GM12874 (cell line): Measurements from ENCODE around the gene LIMA1.
A peak's percentile ranks its signal among the peaks of the same experiment; 100 is the strongest.

Experiments
- TF ChIP-seq, protein P1 (sequence below): IDR thresholded peaks from 2 replicates; pipeline ENCODE4 v1.5.1; 2011; ENCODE audit warnings: low read depth, mild to moderate bottlenecking, control low read depth, low read length, moderate library complexity; ENCODE audit not compliant: insufficient read depth

LIMA1 gene

DNA sequence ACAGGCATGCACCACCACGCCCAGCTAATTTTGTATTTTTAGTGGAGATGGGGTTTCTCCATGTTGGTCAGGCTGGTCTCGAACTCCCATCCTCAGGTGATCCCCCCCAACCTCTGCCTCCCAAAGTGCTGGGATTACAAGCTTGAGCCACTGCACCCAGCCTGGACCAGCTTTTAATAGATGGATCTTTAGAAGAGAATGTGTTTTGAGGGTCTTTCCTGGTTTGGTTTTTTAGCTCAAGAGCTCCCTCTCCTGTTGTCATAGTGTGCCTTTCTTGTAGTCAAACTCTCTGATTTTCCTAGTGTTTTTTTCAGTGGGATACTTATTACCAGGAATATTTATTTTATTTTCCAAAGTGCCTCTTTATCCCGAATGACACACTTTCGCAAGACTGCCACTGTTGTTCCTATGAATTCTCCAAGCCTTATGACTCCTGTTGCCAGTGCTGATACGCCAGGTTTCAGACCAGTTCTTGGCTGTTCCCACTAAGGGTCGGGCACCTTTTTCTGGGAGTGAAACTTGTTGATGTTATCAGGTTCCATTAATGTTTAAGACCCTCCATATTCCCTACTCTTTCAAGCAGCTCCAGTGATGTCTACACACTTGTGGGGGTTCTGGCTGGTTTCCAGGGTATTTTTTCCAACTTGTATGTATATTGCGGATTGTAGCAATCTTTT lies 31.5 kb upstream of the LIMA1 start:
- TF ChIP-seq, protein P1, sequence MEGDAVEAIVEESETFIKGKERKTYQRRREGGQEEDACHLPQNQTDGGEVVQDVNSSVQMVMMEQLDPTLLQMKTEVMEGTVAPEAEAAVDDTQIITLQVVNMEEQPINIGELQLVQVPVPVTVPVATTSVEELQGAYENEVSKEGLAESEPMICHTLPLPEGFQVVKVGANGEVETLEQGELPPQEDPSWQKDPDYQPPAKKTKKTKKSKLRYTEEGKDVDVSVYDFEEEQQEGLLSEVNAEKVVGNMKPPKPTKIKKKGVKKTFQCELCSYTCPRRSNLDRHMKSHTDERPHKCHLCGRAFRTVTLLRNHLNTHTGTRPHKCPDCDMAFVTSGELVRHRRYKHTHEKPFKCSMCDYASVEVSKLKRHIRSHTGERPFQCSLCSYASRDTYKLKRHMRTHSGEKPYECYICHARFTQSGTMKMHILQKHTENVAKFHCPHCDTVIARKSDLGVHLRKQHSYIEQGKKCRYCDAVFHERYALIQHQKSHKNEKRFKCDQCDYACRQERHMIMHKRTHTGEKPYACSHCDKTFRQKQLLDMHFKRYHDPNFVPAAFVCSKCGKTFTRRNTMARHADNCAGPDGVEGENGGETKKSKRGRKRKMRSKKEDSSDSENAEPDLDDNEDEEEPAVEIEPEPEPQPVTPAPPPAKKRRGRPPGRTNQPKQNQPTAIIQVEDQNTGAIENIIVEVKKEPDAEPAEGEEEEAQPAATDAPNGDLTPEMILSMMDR: peak; percentile 49; the same call in 1 of the 2 replicates

DNA sequence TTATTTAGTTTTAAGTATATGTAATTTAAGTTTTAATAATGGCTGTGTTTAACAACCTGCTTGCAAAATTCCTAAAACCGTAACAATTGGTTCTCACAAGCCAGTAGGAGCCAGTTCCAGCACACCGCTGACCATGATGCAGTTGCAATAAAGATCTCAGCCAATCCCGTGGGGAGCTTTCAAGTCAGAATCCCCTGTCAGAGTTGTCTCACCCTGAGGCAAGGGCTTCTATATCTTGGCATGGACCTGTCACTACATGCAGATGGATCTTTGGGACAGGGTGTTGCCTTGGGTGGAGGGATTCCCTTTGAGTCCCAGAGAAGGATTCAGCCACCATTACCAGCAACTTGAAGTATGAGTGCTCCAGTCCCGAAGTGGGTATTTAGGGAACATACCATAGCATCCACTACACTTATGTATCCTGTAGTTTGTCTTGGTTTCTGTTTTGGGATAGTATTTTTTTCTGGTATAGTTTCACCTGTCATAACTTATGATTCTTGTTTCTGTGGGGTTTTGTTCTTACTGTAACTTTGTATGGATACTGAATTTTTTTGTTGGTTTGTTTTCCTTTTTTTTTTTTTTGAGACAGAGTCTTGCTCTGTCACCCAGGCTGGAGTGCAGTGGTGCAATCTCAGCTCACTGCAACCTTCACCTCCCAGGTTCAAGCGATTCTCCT lies 30.1 kb upstream of the LIMA1 start:
- TF ChIP-seq, protein P1: no peak

DNA sequence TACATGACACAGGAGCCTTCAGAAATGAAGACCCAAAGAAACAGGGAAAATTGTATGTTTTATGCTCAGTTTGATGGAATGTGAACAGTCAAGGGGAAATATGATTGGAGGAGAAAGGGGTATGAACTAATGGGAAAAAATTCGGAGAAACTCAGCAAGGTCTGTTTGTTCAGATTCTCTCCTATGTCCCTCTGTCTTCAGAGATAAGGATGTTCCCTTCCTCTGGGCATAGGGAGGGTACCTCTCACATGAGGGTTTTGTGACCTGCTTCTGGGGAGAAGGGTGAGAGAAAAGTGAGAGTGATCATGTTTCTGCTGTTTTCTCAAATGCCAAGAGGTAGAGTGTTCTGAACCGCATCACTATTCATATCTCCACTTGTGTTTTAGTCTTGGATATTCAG lies 26.6 kb upstream of the LIMA1 start:
- TF ChIP-seq, protein P1: no peak

DNA sequence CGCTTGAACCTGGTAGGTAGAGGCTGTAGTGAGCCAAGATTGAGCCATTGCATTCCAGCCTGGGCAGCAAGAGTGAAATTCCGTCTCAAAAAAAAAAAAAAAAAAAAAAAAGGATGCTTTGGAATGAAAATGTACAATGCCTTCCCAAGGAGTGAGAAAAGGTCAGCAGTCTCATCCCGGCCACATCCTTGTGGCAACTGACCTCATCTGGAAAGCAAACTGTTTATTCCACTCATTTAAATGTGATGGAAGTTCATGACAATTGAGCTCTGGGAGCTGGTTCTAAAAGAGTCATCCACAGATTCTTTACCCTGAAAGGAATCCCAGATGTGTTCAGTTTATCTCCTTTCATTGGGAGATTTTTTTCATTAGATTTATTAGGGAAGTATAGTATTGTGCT lies 19.4 kb upstream of the LIMA1 start:
- TF ChIP-seq, protein P1: no peak

DNA sequence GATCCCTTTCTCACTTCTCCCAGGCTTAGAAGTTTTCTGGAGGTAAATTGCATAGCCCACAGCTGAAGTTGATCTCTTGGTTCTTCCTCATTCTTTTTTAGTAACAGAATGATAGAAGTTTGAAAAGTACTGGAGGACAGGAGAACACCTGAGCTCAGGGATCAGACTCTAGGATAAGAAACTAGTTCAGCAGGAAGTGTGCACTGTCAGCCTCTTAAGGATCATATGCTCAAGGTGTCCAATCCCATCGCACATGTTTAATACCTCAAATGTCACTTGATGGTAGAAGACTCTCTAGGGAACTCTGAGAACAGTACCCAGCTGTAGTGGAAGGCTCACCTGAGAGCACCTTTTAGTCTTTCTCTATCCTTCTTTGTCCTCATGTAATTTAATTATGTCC lies 14.7 kb upstream of the LIMA1 start:
- TF ChIP-seq, protein P1: no peak

DNA sequence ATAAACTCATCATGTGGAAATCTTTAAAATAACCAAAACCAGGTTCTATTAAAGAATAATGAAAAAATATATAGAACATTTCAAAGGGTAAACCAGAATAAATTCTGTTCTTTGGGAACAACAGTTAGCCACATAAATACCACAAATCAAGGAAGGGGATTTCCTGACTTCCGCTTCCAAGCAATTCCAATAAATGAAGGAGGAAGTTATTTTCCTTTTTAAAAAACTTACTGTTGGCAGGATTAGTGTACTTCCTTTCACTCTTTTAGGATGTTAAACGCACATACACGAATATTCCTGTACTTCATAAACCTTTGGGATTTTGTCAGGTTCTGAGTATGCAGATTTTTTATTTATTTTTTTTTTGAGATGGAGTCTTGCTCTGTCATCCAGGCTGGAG lies 13.7 kb upstream of the LIMA1 start:
- TF ChIP-seq, protein P1: no peak

DNA sequence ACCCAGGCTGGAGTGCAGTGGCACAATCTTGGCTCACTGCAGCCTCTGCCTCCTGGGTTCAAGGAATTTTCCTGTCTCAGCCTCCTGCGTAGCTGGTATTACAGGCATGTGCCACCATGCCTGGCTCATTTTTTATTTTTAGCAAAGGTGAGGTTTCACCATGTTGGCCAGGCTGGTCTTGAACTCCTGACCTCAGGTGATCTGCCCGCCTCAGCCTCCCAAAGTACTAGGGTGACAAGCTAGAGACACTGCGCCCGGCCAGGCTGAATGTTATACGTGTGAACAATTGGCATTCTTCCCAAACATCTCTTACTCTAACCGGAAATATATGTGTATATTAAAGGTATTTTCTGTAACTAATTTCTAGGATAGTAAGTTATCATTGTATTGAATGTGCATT lies 13.2 kb upstream of the LIMA1 start:
- TF ChIP-seq, protein P1: no peak
